GM12891 (cell line): ENCODE data around the gene TNFAIP2.
"Not testable (repeated sequence)": the region's sequence is repeated elsewhere in the genome, so short reads cannot be mapped to it uniquely, and the experiment has no call there.

Source experiments
- DNase-seq: peaks from one replicate; pipeline ENCODE4 v3.0.0; 2011; ENCODE audit warnings: low spot score; ENCODE audit not compliant: insufficient read length
- FAIRE-seq: peaks from 2 replicates; lab custom pipeline; 2011; peaks lifted over from hg19 to GRCh38; lab: Jason Lieb, UNC
- PAX5 ChIP-seq: IDR thresholded peaks from 2 replicates; pipeline ENCODE4 v1.6.1; 2011; ENCODE audit warnings: low read length, moderate library complexity, mild to moderate bottlenecking; ENCODE audit not compliant: insufficient read depth, severe bottlenecking
- POLR2A ChIP-seq: IDR thresholded peaks from 2 replicates; pipeline ENCODE4 v1.6.1; 2011; ENCODE audit warnings: low read depth, low read length, control low read depth
- POLR2AphosphoS5 ChIP-seq: IDR thresholded peaks from 2 replicates; pipeline ENCODE4 v1.6.1; 2011; ENCODE audit warnings: low read depth, low read length, control low read depth
- POU2F2 ChIP-seq: IDR thresholded peaks from 2 replicates; pipeline ENCODE4 v1.6.1; 2011; ENCODE audit warnings: low read depth, mild to moderate bottlenecking, control low read depth, low read length, moderate library complexity
- SPI1 ChIP-seq: IDR thresholded peaks from 2 replicates; pipeline ENCODE4 v1.6.1; 2011; ENCODE audit warnings: low read depth, low read length, control low read depth
- TAF1 ChIP-seq: IDR thresholded peaks from 2 replicates; pipeline ENCODE4 v1.6.1; 2011; ENCODE audit warnings: low read depth, low read length, control low read depth

Gene TNFAIP2

DNA sequence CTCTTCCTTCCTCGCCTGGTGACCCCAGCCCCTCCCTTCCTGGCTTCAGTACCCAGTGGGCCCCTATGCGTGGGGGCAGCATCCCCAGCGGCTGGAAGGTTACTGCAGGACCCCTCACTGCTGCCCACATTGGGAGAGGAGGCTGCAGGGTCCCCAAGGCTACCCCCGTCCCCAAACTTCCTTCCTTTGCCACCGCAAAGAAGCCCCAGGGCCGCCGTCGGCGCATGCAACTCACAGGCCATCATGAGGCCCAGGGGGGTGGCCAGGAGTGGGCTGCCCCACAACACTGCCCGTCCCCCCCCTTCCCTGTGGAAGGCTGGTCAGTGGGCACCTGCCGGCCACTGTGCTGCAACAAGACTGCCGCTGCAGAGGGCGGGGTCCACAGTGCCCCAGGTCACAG lies 9.5 kb upstream of the TNFAIP2 start:
- DNase-seq (no peak), FAIRE-seq (no peak)
- TF ChIP-seq TAF1 (no peak), POLR2A (no peak), POU2F2 (no peak), SPI1 (no peak)

DNA sequence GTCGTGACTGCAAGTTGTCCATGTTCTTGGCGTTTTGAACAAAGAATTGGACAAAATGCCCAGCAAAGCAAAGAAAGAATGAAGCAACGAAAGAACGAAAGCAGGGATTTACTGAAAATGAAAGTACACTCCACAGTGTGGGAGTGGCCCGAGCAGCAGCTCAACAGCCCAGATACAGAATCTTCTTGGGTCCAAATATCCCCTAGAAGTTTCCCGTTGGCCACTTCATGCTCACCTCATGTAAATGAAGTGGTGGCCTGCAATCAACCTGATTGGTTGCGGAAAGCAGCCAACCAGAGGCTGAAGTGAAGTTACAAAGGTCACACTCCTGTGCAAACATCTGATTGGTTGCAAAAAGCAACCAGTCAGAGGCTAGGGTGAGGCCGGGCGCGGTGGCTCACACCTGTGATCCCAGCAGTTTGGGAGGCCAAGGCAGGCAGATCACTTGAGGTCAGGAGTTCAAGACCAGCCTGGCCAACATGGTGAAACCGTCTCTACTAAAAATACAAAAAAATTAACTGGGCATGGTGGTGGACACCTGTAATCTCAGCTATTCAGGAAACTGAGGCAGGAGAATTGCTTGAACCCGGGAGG lies 8.1 kb upstream of the TNFAIP2 start:
- peak; percentile 75 for FAIRE-seq
- 0 out of 2 replicates have a peak, but pooled peaks have one; percentile 16 for TF ChIP-seq POU2F2
- DNase-seq = not testable (repeated sequence)

DNA sequence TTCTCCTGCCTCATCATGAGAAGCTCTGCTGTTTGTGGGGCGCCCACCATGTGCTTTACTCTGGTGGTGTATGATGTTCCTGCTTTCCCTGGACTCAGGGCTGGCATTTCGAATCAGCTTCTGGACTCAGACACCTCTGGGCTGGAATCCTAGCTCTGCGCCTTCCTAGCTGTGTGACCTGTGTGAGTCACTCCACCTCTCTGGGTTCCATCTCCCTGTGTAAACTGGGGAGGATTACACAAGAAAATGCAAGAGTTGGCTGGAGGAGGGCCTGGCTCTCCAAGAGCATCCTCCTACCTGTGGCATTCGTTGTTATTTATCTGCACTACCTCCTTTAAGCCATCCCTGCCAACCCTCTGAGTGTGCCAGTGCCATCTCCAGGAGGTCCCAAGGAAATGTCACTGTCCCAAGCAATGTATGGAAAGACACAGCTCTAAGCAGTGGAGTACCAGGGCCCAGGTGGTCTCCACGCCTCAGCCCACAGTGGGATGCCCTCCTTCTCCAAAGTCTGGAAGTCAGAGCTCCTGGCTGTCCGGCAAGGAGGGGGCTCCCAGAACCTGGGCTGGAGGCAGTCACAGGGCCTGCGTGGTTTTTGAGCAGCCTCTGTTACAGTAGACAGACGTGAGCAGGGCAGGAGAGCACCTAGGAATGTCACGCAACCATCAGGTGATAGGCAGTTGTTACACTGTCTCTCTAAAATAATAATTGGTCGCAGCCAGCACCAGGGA lies 7.3 kb upstream of the TNFAIP2 start:
- DNase-seq (no peak), FAIRE-seq (no peak)
- TF ChIP-seq POLR2A (no peak), POU2F2 (no peak), SPI1 (no peak), PAX5 (no peak), TAF1 (no peak), POLR2AphosphoS5 (no peak)

DNA sequence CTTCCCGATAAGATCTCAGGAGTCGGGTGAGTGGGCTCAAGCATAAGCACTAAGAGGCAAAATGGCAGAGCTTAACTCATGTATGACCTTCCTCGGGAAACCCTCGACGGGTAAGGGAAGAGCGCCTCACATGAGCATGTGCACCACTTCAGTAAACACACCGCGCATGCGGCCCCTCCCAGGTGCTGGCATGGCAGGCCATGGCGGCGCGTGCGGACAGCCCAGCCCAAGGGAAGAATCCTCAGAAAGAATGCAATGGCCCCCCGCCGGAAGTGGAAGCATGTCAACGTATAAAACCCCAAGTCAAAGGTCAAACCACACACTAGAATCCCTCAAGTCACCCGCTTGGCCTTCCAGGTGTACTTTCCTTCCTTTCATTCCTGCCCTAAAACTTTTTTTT lies 6.6 kb upstream of the TNFAIP2 start:
- TF ChIP-seq PAX5 (no peak), POLR2A (no peak), POLR2AphosphoS5 (no peak), SPI1 (no peak), POU2F2 (no peak), TAF1 (no peak)
- FAIRE-seq (no peak), DNase-seq (no peak)

- FAIRE-seq, DNase-seq: not testable (repeated sequence)
Observed at GRCh38 chr14:103117499-103117898, 5.8 kb upstream of the TNFAIP2 start.

DNA sequence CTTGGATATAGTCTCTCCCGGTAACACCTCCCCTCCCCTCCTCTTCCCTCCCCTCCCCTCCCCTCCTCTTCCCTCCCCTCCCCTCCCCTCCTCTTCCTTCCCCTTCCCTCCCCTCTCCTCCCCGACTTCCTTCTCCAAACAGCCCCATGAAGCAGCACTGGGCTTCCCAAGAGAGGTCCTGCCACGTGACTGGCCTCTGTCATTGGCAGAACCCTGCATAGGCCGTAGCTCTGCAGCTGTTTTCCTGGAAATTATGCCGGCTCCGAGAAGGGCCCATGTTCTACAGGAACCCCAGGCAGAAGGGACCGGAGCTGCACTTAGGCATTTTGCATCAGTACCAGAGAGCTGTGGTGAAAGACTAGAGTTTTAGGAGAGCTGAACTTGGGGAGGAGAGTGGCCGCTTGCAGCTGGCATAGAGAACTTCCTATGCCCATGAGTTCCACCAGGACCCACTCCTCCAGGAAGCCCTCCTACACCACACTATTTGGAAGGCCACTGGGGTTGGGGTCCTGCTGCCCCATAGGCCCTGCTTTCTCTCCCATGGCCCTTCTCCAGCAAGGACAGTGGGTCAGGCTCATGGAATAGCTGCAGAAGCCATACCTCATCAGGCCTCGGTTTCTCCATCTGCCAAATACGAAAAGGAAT lies 5.1 kb upstream of the TNFAIP2 start:
- no peak for FAIRE-seq
- DNase-seq = no peak

GRCh38 chr14:103118663-103119404 lies 4.4 kb upstream of the TNFAIP2 start:
- FAIRE-seq (no peak), DNase-seq (no peak)
- TF ChIP-seq SPI1 = peak; percentile 23; the same call in 1 of the 2 replicates
- no peak for TF ChIP-seq POLR2A

More for the DNA sequence above, 5.1 kb upstream of the TNFAIP2 start:
- TF ChIP-seq POU2F2 (no peak), POLR2A (no peak), PAX5 (no peak)

DNA sequence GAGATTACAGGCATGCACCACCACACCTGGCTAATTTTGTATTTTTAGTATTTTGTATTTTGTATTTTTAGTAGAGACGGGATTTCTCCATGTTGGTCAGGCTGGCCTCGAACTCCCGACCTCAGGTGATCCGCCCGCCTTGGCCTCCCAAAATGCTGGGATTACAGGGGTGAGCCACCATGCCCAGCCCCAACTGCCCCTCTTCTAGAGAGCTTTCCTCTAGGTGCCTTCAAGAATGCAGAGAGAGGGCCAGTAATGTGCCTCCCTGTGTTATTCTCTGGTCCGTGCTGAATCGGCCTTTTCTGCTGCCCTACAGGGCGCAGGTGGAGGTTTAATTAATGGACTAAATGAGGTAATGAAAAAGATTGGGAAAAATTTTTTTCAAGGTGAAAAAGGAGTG lies 3.7 kb upstream of the TNFAIP2 start:
- not testable (repeated sequence) for DNase-seq, FAIRE-seq

- FAIRE-seq (peak; percentile 43), DNase-seq (no peak)
Observed at GRCh38 chr14:103121121-103121845, 2.0 kb upstream of the TNFAIP2 start.

More at GRCh38 chr14:103121121-103121845, 2.0 kb upstream of the TNFAIP2 start:
- TF ChIP-seq POLR2A (no peak), POU2F2 (no peak), TAF1 (no peak), POLR2AphosphoS5 (no peak), SPI1 (no peak), PAX5 (no peak)
